Activated naive CD4-positive, alpha-beta T cell (primary cell): ENCODE data around the gene KMT2E.
A peak's percentile ranks its signal among the peaks of the same experiment; 100 is the strongest.
"Not testable (repeated sequence)": the region's sequence is repeated elsewhere in the genome, so short reads cannot be mapped to it uniquely, and the experiment has no call there.

Experiments used
- DNase-seq, 4 experiments: peaks; one replicate each; lab custom pipeline; 2025; lab: John Stamatoyannopoulos, UW

The KMT2E gene

DNA sequence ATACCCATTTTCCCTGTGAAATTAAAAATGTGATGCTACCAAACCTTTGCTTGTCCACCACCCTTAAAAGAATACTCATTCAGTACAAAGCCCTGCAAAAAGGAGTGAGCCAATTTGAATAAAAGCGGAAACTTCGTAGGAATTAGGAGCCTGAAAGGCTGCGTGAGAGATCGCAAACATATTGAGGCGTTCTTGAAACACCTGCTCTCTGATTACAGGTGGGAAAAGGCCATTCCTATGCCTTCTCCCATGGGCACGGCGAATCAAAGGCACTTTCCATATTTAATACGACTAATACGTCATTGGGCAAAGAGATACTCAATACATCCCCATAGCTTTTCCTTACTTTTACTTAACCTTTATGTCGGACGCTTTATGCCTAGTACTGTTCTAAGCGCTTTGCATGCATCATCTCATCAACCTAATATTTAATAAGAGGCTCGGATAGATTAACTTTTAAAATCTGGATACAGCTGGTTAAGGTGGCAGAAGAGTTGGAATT, 30.9 kb upstream of the KMT2E start:
- DNase-seq = no peak

DNA sequence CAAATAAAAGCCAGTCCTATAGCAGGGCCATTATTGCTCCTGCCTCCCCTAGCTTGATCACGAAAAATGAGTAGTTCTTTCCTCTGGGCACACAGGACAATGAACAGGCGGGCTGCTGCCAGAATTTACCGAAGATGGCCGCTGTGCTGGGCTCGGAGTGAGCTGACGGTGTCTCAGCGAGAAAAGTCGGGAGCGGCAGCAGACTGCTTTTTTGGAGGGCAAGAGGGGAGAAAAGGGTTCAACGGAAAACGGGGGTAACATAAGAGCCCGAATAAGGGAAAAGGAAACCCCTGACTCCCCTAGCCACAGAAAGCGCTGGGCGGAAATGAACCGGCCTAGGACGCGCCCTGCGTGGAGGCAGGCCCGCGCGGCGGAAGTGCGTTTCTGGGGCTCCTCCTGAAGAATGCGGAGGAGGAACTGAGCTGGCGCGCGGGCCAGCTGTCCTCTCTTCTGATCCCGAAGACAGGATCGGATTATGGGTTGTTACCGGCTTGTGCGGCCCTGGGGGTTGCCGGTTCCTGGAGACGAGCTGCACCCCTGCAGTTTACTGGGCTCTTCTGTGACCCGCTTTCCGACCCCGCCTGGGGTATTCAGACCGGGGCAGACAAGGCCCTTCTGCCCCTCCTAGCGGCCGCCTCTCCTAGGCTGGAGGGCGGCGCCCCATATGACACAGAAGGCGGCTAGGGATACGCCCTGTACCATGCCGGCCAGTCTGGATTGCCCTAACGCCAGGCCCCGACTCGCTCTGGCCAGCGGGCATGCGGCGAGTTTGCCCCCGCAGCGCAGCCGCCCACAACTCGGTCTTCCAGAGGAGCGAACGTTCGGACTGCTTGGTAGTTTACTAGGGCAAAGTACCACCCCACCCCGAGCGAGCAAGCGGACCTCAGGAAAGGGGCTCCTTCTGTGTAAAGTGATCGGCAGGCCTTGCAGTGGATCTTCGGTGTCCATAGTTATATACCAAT, 30.1 kb upstream of the KMT2E start:
- DNase-seq = peak; percentile 57 to 77 (median 68)

DNA sequence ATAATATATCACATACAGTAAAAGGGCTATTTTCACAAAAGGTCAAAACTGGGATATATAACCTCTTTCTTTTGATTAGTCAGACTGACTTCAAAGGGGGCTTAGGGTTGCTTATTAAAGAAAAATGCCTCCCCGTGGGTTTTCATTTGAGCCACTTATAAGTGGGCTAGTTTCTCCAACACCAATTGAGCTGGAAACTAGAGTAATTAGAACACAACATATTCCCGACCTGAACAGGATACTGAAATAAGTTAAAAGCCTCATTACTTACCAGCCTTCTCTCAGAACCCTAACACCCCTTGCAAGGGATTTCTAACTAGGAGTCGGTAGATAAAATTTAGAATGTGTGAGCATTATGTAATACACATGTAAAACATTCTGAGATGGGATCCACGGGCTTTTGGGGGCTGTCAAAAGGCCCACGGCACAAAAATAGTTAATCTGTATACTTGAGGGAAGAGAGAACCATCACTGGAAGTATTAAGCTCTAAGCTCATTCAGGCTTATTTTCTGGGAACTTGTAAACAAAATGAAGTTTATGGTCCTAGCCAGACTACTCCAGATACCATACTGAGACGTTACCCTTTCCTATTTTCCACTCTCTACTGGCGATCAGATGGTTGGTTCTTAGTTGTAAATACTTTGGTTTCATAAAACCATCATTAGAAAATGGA, 29.3 kb upstream of the KMT2E start:
- DNase-seq = no peak

DNA sequence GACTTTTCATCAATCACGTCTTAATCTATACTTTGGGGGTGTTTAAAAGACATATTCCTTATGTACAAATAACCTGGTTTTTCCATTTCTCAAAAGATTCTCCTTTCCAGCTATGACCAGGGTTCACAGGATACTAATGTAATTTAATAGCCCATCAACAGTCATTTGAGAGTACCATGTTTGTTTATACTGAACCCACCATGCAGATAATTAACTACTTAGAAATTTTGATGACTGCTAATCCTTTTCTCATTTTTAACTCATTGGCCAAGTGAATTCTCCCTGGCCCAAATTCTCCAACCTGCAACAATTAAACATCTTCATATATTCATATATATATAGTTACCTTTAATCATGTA, 28.8 kb upstream of the KMT2E start:
- no peak for DNase-seq

DNA sequence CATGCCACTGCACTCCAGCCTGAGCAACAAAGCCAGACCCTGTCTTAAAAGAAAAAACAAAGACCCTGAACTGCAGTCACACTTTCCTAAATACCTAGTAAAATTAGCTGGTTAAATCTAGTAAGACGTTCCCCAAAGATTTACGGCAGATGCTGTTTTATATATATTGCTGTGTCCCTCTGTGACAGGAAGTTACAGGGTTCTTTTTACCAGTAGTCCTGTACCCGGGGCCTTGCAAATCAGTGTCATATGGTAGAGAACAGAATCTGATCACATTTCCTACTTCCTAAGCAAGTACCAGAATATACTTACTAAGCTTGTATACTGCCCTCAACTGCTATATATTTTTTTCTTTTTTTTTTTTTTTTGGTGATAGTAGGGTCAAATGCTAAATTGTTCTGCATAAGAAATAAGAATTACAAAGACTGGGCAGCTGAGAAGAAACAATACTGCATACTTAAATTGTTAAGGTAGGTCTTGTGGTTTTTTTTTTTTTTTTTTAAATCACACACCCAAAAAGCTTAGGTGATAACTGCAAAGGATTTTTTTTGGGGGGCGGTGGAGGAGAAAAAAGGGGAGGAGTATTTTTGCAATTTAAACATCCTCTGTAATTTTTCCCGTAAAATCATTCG, 27.3 kb upstream of the KMT2E start:
- DNase-seq = no peak

DNA sequence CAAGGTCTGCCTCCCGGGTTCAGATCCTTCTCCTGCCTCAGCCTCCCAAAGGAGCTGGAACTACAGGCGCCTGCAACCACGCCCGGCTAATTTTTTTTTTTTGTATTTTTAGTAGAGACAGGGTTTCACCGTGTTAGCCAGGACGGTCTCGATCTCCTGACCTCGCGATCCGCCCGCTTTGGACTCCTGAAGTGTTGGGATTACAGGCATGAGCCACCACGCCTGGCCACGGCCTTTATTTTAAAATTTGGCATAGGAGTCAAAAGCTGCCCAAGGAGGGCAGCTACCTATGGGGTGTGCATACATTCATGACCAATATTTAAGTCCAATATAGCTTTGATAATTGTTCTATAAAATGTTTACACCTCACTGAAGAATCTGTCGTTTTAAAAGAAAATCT, 26.6 kb upstream of the KMT2E start:
- not testable (repeated sequence) for DNase-seq

DNA sequence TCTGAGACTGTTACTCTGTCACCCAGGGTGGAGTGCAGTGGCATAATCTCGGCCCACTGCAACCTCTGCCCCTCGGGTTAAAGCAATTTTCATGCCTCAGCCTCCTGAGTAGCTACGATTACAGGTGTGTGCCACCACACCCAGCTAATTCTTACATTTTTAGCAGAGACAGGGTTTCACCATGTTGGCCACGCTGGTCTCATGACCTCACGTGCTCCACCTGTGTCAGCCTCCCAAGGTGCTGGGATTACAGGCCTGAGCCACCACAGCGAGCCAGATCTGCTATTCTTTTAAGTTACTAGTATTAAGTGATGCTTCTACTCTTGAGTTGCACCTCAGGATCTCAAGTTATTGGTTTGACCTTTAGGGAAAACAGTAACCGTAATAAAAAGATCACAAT, 23.0 kb upstream of the KMT2E start:
- DNase-seq = no peak

DNA sequence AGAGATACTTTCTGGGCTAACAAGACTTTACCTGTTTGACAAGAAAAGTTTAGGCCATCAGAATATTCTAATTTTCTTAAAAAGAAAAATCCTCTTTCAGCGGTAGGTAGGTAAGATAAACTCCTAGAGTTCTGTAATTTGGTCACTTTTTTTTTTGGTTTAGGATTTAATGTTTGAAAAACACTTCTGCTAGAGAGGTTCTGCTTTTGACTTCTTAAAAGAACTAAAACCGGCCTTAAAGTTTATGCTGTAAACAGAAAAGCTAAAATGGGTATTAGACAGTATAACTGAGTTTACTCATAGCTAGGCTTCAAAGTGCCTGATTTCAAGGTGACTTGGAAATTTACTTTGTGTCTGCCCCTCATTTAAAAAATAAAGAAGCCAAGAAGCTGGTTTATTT, 21.7 kb upstream of the KMT2E start:
- DNase-seq = no peak

DNA sequence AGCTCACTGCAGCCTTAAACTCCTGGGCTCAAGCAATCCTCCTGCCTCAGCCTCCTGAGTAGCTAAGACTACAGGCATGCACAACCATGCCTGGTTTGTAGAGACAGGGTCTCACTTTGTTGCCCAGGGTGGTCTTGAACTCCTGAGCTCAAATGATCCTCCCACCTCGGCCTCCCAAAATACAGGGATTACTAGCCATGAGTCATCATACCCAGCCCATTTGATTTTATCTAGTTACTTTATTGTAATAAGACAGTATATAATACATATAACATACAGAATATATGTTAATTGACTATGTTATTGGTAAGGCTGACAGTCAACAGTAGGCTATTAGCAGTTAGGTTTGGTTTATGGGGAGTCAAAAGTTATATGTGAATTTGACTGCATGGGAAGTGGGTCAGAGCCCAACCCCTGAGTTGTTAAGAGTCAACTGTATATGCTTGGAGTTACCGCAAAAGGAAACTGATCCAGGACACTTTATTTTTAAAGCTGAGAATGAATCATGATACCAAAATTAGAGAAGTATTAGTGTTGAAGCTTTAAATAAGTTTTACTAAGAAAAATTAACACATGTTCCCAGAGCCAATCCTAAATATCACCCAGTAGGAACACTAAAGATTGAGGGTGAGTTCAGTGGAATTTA, 20.7 kb upstream of the KMT2E start:
- DNase-seq = no peak

DNA sequence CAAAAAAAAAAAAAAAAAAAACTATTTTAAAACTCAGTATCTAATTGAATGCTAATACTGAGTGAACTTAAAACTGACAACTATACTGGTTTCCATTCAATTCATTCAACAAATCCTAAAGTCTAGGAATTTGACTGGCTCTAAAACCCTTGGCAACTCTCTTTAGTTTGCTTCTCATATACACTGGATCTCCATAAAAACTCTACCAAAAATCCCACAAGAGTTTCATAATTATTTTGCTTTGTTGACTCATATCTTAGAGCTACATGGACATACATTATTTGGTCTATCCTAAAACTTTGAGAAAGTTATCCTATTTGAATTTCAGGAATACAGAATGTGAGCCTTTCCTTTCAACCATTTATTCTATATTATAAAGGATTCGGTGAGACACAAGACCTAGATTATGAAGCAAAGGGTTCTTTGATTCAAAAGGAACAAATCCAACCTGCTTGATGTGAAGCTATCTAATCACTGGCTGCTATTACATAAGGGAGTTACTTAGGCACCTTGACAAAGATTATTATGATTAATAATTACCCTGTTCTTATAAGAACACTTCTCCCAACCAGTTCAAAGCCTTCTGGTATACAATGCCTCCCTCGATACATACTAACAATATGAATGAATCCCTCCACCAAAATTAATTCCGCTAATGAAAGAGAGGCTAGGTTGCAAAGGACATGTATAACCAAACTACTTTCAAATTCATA, 15.8 kb upstream of the KMT2E start:
- DNase-seq = no peak

DNA sequence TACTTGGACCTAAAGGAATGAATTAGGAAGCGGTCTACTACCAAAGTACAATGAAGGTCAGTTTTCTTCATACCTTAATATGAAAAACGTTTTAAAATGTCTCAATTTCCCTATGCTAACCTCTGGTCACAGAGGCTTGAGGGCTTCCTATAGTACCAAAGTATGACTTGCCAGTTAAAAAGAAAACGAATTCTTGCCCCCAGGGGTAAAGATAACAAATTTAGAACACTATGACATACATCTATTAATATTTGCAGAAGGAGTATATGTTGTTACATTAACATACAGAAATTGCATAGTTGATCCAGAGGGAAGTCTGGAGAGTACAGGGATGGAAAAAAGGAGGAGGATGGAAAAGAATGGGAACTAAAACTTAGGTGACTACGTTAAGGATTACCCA, 13.8 kb upstream of the KMT2E start:
- no peak for DNase-seq

DNA sequence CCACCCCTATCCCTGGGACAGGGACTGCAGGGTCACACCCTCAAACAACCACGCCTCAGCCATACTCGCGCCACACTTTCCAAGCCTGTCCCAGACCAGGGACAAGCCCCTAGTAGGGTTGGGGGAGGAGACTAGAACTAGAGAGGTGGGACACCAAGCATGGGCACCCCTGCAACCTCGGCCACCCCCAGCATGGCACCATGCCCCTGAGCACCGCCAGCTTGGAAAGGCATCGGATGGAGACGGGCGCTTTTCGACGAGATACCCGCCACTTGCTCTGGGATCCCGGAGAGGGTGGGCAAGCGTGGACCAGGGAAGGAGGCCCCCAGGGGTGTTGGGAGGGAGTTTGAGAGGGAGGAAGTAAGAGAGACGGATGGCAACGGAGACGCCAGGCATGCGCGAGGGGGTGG, 13.1 kb upstream of the KMT2E start:
- no peak for DNase-seq

DNA sequence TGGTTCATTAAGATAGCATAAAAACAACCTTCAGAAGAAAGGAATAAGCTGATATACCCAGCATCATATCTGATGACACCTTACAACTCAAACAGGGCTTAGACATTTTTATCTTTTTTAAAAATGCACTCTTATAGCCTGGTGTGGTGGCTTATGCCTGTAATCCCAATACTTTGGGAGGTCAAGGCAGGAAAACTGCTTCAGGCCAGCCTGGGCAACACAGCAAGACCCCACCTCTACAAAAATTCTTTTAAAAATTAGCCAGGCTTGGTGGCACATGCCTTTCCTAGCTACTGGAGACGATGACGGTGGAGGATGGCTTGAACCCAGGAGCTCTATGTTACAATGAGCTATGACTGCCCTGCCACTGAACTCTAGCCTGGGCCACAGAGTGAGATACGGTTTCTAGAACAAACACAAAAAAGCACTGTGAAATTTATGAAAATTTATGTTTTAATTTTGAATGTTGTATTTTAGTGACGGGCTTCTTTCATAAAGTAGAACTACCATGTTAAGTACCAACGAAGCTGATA, 12.3 kb upstream of the KMT2E start:
- DNase-seq = no peak

DNA sequence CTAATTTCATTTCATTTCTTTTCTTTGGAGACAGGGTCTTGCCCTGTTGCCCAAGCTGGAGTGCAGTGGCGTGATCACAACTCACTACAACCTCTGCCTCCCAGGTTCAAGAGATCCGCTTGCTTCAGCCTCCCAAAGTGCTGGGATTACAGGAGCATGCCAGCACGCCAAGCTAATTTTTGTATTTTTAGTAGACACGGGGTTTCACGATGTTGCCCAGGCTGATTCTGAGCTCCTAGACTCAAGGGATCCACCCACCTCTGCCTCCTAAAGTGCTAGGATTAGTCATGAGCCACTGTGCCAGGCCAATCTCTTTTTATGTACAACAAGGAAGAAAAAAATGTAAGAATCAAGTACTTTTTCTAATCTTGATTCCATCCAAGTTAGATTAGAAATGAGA, 10.7 kb upstream of the KMT2E start:
- DNase-seq = no peak

DNA sequence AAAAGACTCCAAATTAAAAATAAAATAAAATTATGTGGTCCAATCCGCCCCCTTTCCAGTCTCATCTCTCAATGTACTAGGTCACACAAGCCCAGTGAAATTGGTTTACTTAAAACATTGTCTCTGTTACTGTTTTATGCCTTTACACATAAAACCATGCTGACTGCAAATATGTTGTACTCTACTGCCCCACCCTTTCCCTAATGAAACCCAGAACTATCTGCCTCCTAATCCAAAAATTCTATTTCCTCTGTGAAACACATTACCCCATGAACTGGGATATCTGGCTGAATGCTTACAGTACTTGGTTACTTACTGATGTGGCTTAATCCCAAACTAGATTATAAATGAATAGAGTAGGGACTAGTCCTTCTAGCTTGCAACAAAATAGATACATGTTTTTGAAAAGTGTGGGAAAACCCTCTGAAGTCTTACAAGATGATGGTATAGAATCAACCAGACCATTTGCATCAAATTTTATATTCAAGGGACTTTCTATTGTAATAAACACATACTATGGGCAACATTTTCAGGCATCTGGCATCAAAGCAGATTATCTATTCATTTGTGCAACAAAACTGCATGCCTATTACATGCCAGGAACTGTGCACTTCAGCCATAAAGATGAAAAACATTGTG, 10.0 kb upstream of the KMT2E start:
- DNase-seq = no peak

DNA sequence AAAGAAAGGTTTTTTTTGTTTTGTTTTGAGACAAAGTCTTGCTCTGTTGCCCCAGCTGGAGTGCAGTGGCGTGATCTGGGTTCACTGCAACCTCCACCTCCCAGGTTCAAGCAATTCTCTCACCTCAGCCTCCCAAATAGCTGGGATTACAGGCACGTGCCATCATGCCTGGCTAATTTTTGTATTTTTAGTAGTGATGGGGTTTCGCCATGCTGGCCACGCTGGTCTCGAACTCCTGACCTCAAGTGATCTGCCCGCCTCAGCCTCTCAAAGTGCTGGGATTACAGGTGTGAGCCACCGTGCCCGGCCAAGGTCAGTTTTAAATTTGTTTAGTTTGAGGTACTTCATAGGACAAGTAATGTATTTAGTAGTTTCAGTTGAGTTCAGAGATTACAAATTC, 9.0 kb upstream of the KMT2E start:
- not testable (repeated sequence) for DNase-seq

DNA sequence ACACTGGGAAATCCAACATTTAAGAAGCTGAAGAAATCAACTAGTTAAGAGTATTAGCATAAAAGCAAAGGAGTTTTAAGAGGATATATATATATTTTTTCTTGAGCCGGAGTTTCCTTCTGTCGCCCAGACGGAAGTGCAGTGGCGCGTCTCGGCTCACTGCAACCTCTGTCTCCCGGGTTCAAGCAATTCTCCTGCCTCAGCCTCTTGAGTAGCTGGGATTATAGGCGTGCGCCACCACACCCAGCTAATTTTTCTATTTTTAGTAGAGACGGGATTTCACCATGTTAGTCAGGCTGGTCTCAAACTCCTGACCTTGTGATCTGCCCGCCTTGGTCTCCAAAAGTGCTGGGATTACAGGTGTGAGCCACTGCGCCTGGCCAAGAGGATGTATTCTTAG, 8.5 kb upstream of the KMT2E start:
- DNase-seq = not testable (repeated sequence)

DNA sequence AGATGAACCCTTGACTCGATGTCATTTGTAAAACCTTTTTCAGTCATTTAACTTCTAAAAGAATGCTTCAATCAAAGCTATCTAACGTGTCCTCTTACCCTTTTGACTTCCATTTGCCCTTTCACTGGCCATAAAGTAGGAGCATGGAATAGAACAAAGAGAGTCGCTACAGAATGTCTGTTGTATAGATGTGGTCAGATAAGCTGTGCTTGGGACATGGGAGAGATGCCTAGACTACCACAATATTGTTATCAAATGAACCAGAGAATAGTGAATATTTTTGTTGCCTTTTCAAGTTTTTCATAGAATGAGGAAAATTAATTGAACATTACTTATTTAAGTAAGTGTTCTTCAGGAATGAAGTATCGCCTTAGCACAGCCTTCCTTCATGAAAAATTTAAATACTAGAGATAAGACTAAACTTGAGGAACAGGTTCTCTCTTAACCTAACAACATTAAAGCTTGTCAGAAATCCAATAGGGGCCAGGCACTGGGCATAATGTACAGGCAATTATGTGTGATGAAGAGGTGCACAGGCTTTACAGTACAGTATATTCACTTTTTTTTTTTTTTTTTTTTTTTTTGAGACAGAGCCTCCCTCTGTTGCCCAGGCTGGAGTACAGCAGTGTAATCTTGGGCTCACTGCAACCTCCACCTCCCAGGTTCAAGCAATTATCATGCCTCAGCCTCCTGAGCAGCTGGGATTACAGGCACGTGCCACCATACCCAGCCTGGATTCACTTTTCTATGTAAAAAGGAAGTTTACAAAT, 7.5 kb upstream of the KMT2E start:
- DNase-seq = no peak

DNA sequence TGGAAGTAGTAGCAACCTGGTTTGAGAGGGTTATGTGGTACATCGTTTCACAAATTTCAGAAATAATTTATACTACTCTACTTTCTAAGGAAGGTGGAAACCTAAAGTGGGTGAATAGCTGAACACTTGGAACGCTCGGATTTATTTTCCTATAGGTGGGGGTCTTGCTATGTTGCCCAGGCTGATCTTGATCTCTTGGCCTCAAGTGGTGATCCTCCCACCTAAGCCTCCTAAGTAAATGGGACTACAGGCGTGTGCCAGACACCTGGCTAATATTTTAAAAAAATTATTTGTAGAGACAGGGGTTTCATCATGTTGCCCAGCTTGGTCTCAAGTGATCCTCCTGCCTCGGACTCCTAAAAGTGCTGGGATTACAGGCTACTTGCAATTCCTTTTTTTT, 6.7 kb upstream of the KMT2E start:
- DNase-seq = no peak
